A549 (cell line): Measurements from ENCODE around the gene FBLN7. TPM values are rescaled to one million over a fixed set of nuclear protein-coding genes. Genes with fewer than 3 reads are reported as not detected.

Experiments
- ATAC-seq, 2 experiments: fragments of 200-7000 bp in 1 of 2; fragments of >200 bp in 1 of 2; cut with Nextera tagmentation in 1 of 2; cut with Tn5 transposase in 1 of 2; 3 replicates each; pipeline versions ENCODE4 v1.8.0 to v1.9.1; 2018 to 2020; ENCODE audit warnings: mild to moderate bottlenecking in 1 of 2, moderate library complexity in 1 of 2
- CTCF ChIA-PET: fragments of 300-600 bp; sonication (Branson Sonifier 250); formaldehyde crosslinking; extraction: SDS; loops from one replicate; lab custom pipeline; 2021; ENCODE audit warnings: antibody characterized with exemption, inconsistent platforms; lab: Yijun Ruan, JAX
- POLR2A ChIA-PET: fragments of 350-600 bp; formaldehyde crosslinking; extraction: SDS; loops from one replicate; lab custom pipeline; 2021; ENCODE audit warnings: antibody characterized with exemption, inconsistent platforms; lab: Yijun Ruan, JAX
- DNase-seq, 2 experiments: peaks; one replicate each; pipeline versions ENCODE4 v3.0.0 to v3.0.0-alpha.2; 2011 to 2016; ENCODE audit warnings: low read depth in 1 of 2, low spot score in 1 of 2
- FAIRE-seq: peaks from 2 replicates; lab custom pipeline; 2011; peaks lifted over from hg19 to GRCh38; lab: Jason Lieb, UNC
- H3K27ac ChIP-seq, 2 experiments: fragments of >200 bp; sonication (Bioruptor Twin); formaldehyde crosslinking; 3 replicates each; pipeline ENCODE4 v1.5.1; 2016 to 2017
- H3K4me1 ChIP-seq: fragments of >200 bp; sonication (Bioruptor Twin); formaldehyde crosslinking; 3 replicates; pipeline ENCODE4 v1.6.1; 2016
- H3K4me2 ChIP-seq: fragments of >200 bp; sonication (Bioruptor Twin); formaldehyde crosslinking; 3 replicates; pipeline ENCODE4 v1.6.1; 2016
- H3K4me3 ChIP-seq: fragments of >200 bp; sonication (Bioruptor Twin); formaldehyde crosslinking; 3 replicates; pipeline ENCODE4 v1.5.1; 2016
- H3K9me3 ChIP-seq: fragments of >200 bp; sonication (Bioruptor Twin); formaldehyde crosslinking; 3 replicates; pipeline ENCODE4 v1.6.1; 2016
- BHLHE40 ChIP-seq: IDR thresholded peaks from 2 replicates; pipeline ENCODE4 v1.6.1; 2012; ENCODE audit warnings: low read depth, low read length, inconsistent platforms
- CBX2 ChIP-seq: fragments of 200-600 bp; sonication (generic); IDR thresholded peaks from 2 replicates; pipeline ENCODE4 v1.6.1; 2016; ENCODE audit warnings: low read depth, mild to moderate bottlenecking, borderline replicate concordance
- CEBPB ChIP-seq, 2 experiments: fragments of >200 bp in 1 of 2; sonication (Bioruptor Twin) in 1 of 2; formaldehyde crosslinking in 1 of 2; IDR thresholded peaks; 2 replicates each; pipeline ENCODE4 v1.6.1; 2012 to 2016
- EHMT2 ChIP-seq: fragments of 200-600 bp; sonication (generic); IDR thresholded peaks from 2 replicates; pipeline ENCODE4 v1.6.1; 2016; ENCODE audit warnings: antibody characterized with exemption, low read depth, mild to moderate bottlenecking, moderate library complexity
- FOSB ChIP-seq: fragments of 250-450 bp; sonication (Bioruptor Pico); IDR thresholded peaks from 2 replicates; pipeline ENCODE4 v1.5.0; 2020; ENCODE audit warnings: mild to moderate bottlenecking, moderate library complexity
- FOXS1 ChIP-seq: fragments of 250-450 bp; sonication (Bioruptor Pico); IDR thresholded peaks from 2 replicates; pipeline ENCODE4 v1.5.0; 2020; ENCODE audit warnings: mild to moderate bottlenecking, moderate library complexity
- GATA3 ChIP-seq: IDR thresholded peaks from 2 replicates; pipeline ENCODE4 v1.6.1; 2012; ENCODE audit warnings: borderline replicate concordance
- HEYL ChIP-seq: fragments of 250-450 bp; sonication (Bioruptor Pico); IDR thresholded peaks from 2 replicates; pipeline ENCODE4 v1.8.0; 2021; ENCODE audit warnings: mild to moderate bottlenecking, moderate library complexity
- HOXB13 ChIP-seq: fragments of 250-450 bp; sonication (Bioruptor Pico); IDR thresholded peaks from 2 replicates; pipeline ENCODE4 v1.5.0; 2020; ENCODE audit warnings: low read depth, mild to moderate bottlenecking, moderate library complexity
- JUN ChIP-seq, 2 experiments: fragments of >200 bp; sonication (Bioruptor Twin); formaldehyde crosslinking; IDR thresholded peaks; 2 replicates in 1 of 2; 3 replicates in 1 of 2; pipeline ENCODE4 v1.6.1; 2016 to 2017
- JUNB ChIP-seq: fragments of >200 bp; sonication (Bioruptor Twin); formaldehyde crosslinking; IDR thresholded peaks from 2 replicates; pipeline ENCODE4 v1.6.1; 2016
- KDM5A ChIP-seq: fragments of 200-600 bp; sonication (generic); IDR thresholded peaks from 2 replicates; pipeline ENCODE4 v1.6.1; 2016; ENCODE audit warnings: antibody characterized with exemption, mild to moderate bottlenecking
- MAFK ChIP-seq: fragments of 450-650 bp; IDR thresholded peaks from 2 replicates; pipeline ENCODE4 v1.6.1; 2014; ENCODE audit not compliant: partially characterized antibody
- MAZ ChIP-seq: fragments of 150-350 bp; IDR thresholded peaks from 2 replicates; pipeline ENCODE4 v1.6.1; 2014; ENCODE audit warnings: antibody characterized with exemption, low read depth, low read length, borderline replicate concordance
- NFE2L2 ChIP-seq: fragments of 150-350 bp; conservative IDR thresholded peaks from 2 replicates; pipeline ENCODE4 v1.6.1; 2014; ENCODE audit warnings: low read length
- POLR2A ChIP-seq: IDR thresholded peaks from 2 replicates; pipeline ENCODE4 v1.6.1; 2012; ENCODE audit warnings: mild to moderate bottlenecking, low read length
- POLR2AphosphoS2 ChIP-seq: conservative IDR thresholded peaks from 2 replicates; pipeline ENCODE4 v1.6.1; 2012; ENCODE audit warnings: low read length, improper control_type of control experiment, inconsistent platforms
- RCOR1 ChIP-seq: fragments of 150-350 bp; IDR thresholded peaks from 2 replicates; pipeline ENCODE4 v1.6.1; 2014; ENCODE audit warnings: antibody characterized with exemption, low read length, low read depth
- RFX5 ChIP-seq: fragments of 450-650 bp; IDR thresholded peaks from 2 replicates; pipeline ENCODE4 v1.7.1; 2014; ENCODE audit warnings: antibody characterized with exemption, mild to moderate bottlenecking, moderate library complexity
- SMC3 ChIP-seq: fragments of >200 bp; sonication (Bioruptor Twin); formaldehyde crosslinking; IDR thresholded peaks from 3 replicates; pipeline ENCODE4 v1.6.1; 2018; ENCODE audit warnings: inconsistent platforms
- TFCP2L1 ChIP-seq: fragments of 250-450 bp; sonication (Bioruptor Pico); IDR thresholded peaks from 2 replicates; pipeline ENCODE4 v1.5.0; 2021; ENCODE audit warnings: mild to moderate bottlenecking
- TP53 ChIP-seq: fragments of 250-450 bp; sonication (Bioruptor Pico); IDR thresholded peaks from 2 replicates; pipeline ENCODE4 v1.5.0; 2021; ENCODE audit warnings: mild to moderate bottlenecking, moderate library complexity
- ZFP36 ChIP-seq: fragments of 450-650 bp; IDR thresholded peaks from 2 replicates; pipeline ENCODE4 v1.6.1; 2014; ENCODE audit warnings: borderline replicate concordance; ENCODE audit not compliant: partially characterized antibody
- ZSCAN20 ChIP-seq: fragments of 250-450 bp; sonication (Bioruptor Pico); IDR thresholded peaks from 2 replicates; pipeline ENCODE4 v1.8.0; 2022; ENCODE audit warnings: mild to moderate bottlenecking, moderate library complexity
- WGBS: methylation state at CpG from one replicate; pipeline ENCODE4 v1.1.6; 2017; ENCODE audit errors: missing lambda C conversion rate; 5-methylcytosine and 5-hydroxymethylcytosine counted together
- polyA plus RNA-seq, 4 experiments: library from polyadenylated mRNA; depleted of rRNA in 3 of 4; stranded (reverse); fragments of >200 nt; fragmentation: RNase III in 1 of 4; extraction: RNeasy Plus Mini Kit Qiagen cat#74134 plus additional on column Dnase treatment in 1 of 4; gene quantifications; 2 replicates in 3 of 4; 3 replicates in 1 of 4; pipeline ENCODE4 v1.2.3, GENCODE V29; 2011 to 2017
- TF ChIP-seq, protein P1 (sequence below): fragments of >200 bp; sonication (Bioruptor Twin); formaldehyde crosslinking; IDR thresholded peaks from 3 replicates; pipeline ENCODE4 v1.6.1; 2016
- TF ChIP-seq, protein P2 (sequence below): fragments of 250-450 bp; sonication (Bioruptor Pico); IDR thresholded peaks from 2 replicates; pipeline ENCODE4 v1.5.0; 2021; ENCODE audit warnings: mild to moderate bottlenecking, moderate library complexity, borderline replicate concordance
- TF ChIP-seq, protein P3 (sequence below): fragments of 250-450 bp; sonication (Bioruptor Pico); IDR thresholded peaks from 2 replicates; pipeline ENCODE4 v1.5.0; 2020; ENCODE audit warnings: low read depth, mild to moderate bottlenecking, moderate library complexity
- TF ChIP-seq, protein P4 (sequence below): fragments of 200-600 bp; sonication (generic); IDR thresholded peaks from 2 replicates; pipeline ENCODE4 v1.6.1; 2016; ENCODE audit warnings: antibody characterized with exemption, mild to moderate bottlenecking, moderate library complexity
- TF ChIP-seq, protein P5 (sequence below): IDR thresholded peaks from 2 replicates; pipeline ENCODE4 v1.6.1; 2012
- TF ChIP-seq, protein P6 (sequence below): fragments of >200 bp; sonication (Bioruptor Twin); formaldehyde crosslinking; IDR thresholded peaks from 3 replicates; pipeline ENCODE4 v1.5.1; 2016

FBLN7 gene
- polyA plus RNA-seq, 2 of the 4 experiments (the other 2 are of a cell fraction) = 0.47 to 0.63 TPM

DNA sequence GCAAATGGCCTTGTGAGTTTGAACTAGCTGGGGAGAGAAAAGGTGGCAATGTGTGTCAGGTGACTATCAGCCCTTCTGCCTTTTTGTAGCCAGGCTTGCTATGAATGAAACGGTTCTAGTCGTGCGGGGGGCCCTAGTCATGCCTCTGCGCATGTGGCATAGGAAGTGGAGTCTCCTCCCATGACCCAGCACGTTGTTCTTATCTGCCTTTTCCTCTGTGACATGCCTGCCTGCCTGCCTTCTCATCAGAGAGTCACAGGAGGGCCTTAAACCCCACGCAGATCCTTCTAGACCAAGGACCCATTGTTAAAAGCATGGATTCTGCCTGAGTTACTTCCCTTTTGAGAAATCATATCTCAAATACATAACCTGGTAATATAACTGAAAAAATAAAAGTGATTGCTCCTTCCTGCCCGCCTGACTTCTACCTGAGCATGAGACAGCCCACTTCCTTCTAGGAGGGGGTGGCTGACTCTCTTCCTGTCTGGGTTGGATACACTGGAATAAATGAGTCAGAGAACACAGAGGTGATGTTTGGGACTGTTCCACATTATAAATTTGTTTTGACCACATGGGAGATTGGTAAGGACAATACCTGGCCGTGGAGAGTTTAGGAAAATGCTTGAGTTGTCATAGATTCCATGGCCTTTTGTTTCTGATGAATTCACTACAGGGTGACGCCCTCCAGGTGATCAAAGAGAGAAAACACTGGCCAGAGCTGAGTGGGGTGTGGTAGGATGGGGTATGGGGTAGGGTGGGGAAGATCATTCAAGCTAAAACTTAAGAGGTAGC, 49.8 kb downstream of the FBLN7 start:
- no peak for DNase-seq

DNA sequence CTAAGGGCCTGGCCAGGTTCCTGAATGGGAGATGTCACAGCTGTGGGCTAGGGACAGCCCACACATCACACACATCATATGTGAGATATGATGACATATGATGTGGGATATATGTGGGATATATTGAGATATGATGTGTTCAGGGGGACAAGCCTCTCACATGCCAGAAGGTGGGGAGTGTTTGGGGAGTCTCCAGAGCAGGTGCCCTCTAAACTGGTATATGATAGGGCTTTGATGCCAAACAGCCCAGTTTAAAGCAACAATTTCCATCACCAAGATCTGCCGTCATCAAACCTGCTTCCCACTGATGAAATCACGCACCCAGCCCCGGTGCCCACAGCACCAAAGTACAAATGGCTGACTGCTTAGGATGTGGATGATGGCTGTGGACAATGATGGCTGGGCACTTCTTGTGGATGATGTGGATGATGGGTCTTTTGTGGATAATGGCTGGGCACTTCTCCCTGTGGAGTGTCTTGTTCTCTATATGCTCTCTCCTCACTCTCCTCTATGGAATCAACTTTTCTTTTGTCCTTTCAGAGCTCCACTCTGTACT, 50.9 kb downstream of the FBLN7 start:
- no peak for FAIRE-seq
- TF ChIP-seq, protein P1, sequence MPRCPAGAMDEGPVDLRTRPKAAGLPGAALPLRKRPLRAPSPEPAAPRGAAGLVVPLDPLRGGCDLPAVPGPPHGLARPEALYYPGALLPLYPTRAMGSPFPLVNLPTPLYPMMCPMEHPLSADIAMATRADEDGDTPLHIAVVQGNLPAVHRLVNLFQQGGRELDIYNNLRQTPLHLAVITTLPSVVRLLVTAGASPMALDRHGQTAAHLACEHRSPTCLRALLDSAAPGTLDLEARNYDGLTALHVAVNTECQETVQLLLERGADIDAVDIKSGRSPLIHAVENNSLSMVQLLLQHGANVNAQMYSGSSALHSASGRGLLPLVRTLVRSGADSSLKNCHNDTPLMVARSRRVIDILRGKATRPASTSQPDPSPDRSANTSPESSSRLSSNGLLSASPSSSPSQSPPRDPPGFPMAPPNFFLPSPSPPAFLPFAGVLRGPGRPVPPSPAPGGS = no peak
- no peak for TF ChIP-seq KDM5A
- TF ChIP-seq CBX2 = no peak
- no peak for TF ChIP-seq HOXB13 (CRISPR knock-in tag)
- TF ChIP-seq FOXS1 = no peak
- TF ChIP-seq, protein P2, sequence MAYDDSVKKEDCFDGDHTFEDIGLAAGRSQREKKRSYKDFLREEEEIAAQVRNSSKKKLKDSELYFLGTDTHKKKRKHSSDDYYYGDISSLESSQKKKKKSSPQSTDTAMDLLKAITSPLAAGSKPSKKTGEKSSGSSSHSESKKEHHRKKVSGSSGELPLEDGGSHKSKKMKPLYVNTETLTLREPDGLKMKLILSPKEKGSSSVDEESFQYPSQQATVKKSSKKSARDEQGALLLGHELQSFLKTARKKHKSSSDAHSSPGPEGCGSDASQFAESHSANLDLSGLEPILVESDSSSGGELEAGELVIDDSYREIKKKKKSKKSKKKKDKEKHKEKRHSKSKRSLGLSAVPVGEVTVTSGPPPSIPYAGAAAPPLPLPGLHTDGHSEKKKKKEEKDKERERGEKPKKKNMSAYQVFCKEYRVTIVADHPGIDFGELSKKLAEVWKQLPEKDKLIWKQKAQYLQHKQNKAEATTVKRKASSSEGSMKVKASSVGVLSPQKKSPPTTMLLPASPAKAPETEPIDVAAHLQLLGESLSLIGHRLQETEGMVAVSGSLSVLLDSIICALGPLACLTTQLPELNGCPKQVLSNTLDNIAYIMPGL = no peak
- TF ChIP-seq RFX5 = no peak
- no peak for TF ChIP-seq GATA3
- no peak for TF ChIP-seq JUN (IDR thresholded peaks at IDR 0.05)
- no peak for TF ChIP-seq TFCP2L1 (CRISPR knock-in tag)
- TF ChIP-seq, protein P3, sequence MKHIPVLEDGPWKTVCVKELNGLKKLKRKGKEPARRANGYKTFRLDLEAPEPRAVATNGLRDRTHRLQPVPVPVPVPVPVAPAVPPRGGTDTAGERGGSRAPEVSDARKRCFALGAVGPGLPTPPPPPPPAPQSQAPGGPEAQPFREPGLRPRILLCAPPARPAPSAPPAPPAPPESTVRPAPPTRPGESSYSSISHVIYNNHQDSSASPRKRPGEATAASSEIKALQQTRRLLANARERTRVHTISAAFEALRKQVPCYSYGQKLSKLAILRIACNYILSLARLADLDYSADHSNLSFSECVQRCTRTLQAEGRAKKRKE (CRISPR knock-in tag) = no peak
- no peak for TF ChIP-seq POLR2A
- no peak for TF ChIP-seq JUNB
- TF ChIP-seq ZFP36 = no peak
- TF ChIP-seq, protein P4, sequence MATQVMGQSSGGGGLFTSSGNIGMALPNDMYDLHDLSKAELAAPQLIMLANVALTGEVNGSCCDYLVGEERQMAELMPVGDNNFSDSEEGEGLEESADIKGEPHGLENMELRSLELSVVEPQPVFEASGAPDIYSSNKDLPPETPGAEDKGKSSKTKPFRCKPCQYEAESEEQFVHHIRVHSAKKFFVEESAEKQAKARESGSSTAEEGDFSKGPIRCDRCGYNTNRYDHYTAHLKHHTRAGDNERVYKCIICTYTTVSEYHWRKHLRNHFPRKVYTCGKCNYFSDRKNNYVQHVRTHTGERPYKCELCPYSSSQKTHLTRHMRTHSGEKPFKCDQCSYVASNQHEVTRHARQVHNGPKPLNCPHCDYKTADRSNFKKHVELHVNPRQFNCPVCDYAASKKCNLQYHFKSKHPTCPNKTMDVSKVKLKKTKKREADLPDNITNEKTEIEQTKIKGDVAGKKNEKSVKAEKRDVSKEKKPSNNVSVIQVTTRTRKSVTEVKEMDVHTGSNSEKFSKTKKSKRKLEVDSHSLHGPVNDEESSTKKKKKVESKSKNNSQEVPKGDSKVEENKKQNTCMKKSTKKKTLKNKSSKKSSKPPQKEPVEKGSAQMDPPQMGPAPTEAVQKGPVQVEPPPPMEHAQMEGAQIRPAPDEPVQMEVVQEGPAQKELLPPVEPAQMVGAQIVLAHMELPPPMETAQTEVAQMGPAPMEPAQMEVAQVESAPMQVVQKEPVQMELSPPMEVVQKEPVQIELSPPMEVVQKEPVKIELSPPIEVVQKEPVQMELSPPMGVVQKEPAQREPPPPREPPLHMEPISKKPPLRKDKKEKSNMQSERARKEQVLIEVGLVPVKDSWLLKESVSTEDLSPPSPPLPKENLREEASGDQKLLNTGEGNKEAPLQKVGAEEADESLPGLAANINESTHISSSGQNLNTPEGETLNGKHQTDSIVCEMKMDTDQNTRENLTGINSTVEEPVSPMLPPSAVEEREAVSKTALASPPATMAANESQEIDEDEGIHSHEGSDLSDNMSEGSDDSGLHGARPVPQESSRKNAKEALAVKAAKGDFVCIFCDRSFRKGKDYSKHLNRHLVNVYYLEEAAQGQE = no peak
- TF ChIP-seq HEYL (CRISPR knock-in tag) = no peak
- no peak for TF ChIP-seq EHMT2
- no peak for TF ChIP-seq SMC3
- no peak for TF ChIP-seq NFE2L2
- TF ChIP-seq MAFK = no peak
- Histone ChIP-seq H3K9me3 (no peaks in the 10 kb centered on the region), H3K4me2 (no peak overlapping the region), H3K27ac (no peak overlapping the region), H3K4me3 (no peak overlapping the region), H3K4me1 (no peaks in the 10 kb centered on the region)
- no peak for ATAC-seq
- no peak for DNase-seq
- ChIA-PET CTCF (interaction anchor here (0.9 kb wide), 1 partner anchor 11 kb away, joined by 3 read pairs; no protein-coding TSS in a partner anchor), POLR2A (no interaction called here)
- 54% methylated on average over 3 of the region's 3 CpGs for WGBS

More for the DNA sequence above, 49.8 kb downstream of the FBLN7 start:
- FAIRE-seq = no peak
- no peak overlapping the region for H3K27ac ChIP-seq
- 58% methylated on average over 9 of the region's 9 CpGs for WGBS
- H3K4me3 ChIP-seq = no peak overlapping the region
- no peak overlapping the region for H3K4me2 ChIP-seq
- ChIA-PET POLR2A (no interaction called here), CTCF (no interaction called here)
- ATAC-seq = no peak
- TF ChIP-seq JUN (IDR thresholded peaks at IDR 0.05) (no peak), FOSB (CRISPR knock-in tag) (no peak), MAZ (no peak), ZSCAN20 (CRISPR knock-in tag) (no peak), ZFP36 (no peak), RCOR1 (no peak), POLR2AphosphoS2 (no peak), BHLHE40 (no peak), CEBPB (IDR thresholded peaks at IDR 0.05) (no peak), TP53 (CRISPR knock-in tag) (no peak), EHMT2 (no peak)
- TF ChIP-seq, protein P5, sequence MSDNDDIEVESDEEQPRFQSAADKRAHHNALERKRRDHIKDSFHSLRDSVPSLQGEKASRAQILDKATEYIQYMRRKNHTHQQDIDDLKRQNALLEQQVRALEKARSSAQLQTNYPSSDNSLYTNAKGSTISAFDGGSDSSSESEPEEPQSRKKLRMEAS = no peak
- TF ChIP-seq, protein P6, sequence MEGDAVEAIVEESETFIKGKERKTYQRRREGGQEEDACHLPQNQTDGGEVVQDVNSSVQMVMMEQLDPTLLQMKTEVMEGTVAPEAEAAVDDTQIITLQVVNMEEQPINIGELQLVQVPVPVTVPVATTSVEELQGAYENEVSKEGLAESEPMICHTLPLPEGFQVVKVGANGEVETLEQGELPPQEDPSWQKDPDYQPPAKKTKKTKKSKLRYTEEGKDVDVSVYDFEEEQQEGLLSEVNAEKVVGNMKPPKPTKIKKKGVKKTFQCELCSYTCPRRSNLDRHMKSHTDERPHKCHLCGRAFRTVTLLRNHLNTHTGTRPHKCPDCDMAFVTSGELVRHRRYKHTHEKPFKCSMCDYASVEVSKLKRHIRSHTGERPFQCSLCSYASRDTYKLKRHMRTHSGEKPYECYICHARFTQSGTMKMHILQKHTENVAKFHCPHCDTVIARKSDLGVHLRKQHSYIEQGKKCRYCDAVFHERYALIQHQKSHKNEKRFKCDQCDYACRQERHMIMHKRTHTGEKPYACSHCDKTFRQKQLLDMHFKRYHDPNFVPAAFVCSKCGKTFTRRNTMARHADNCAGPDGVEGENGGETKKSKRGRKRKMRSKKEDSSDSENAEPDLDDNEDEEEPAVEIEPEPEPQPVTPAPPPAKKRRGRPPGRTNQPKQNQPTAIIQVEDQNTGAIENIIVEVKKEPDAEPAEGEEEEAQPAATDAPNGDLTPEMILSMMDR = no peak
- TF ChIP-seq, all 56 proteins: peak for 0
- no peaks in the 10 kb centered on the region for H3K9me3 ChIP-seq
- no peaks in the 10 kb centered on the region for H3K4me1 ChIP-seq
